GM21423 (cell line): ENCODE data around the gene NRXN3.

Source experiments
- ATAC-seq: cut with Tn5 transposase; IDR thresholded peaks from one replicate; pipeline ENCODE4 v1.9.1; 2021; ENCODE audit warnings: mild to moderate bottlenecking, moderate library complexity; ENCODE audit not compliant: unreplicated experiment

The NRXN3 gene

GRCh38 chr14:79260406-79260805 is 1090.2 kb downstream of the NRXN3 start:
- ATAC-seq: no peak

- ATAC-seq: no peak
Measured at GRCh38 chr14:79265366-79265946, 1095.3 kb downstream of the NRXN3 start.

- no peak for ATAC-seq
Measured at GRCh38 chr14:79270361-79270760, 1100.2 kb downstream of the NRXN3 start.

DNA sequence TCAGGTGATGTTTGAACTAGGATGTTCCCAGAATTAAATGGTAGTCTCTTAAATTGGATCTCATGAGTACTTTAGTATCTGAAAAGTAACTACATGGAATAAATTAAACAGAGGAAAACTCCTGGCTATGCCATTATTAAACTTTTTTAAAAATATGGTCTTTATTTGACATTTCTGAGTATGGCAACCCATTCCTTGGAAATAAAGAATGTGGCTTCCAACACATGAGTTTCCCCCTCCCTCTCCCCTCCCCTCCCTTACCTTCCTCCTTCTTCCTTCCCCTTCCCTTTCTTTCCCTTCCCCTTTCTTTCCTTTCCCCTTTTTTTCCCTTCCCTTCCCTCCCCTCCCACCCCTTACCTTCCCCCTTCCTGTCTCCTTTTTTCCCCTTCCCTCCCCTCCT is 1100.9 kb downstream of the NRXN3 start:
- ATAC-seq: no peak

- ATAC-seq: no peak
Measured at GRCh38 chr14:79274641-79275291, 1104.6 kb downstream of the NRXN3 start.

- no peak for ATAC-seq
Measured at GRCh38 chr14:79275292-79275655, 1105.1 kb downstream of the NRXN3 start.

GRCh38 chr14:79278286-79278797 is 1108.2 kb downstream of the NRXN3 start:
- no peak for ATAC-seq

- ATAC-seq: no peak
Measured at GRCh38 chr14:79278798-79279644, 1108.8 kb downstream of the NRXN3 start.

- no peak for ATAC-seq
Measured at GRCh38 chr14:79279645-79280597, 1109.7 kb downstream of the NRXN3 start.

DNA sequence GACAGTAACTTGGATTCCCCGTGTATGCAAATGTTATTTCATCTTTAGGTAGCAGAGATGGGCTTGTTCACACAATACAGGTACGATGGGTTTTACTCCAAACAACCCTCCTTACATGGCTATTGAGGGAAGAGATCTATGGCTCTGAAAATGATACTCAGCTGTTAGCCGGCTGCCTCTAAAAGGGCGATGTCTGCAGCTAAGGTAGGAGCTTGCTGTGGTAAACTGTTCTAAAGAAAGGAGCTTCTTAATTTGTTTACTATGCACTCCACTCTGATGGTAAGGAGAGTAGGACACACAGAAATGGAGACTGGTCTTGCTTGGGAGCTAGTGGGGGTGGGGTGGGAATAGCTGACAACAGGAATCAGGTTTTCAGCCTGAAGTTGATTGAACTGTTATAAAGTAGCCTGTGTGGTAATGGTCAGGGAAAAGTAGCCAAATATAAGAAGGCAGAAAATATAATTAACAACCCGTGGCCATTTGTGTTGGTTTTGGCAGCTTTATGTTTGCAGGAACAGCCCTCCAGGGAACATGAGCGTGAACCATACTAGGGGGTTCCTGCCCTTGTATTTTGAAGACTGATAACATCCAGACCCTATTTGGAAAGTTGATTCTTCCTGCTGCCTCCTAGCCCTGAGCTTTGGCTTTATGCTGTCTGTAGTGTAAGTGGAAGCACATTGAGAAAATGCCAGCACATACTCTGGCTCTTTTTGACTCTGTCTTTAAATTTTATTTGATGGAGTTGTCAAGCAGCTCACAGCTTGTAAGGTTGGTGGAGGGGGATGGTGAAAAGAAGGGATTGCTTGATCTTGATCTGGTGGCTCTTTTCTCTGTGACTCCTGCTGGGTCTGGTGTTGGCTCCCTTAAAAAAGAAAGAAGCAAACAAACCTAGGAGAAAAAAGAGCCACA is 1111.3 kb downstream of the NRXN3 start:
- no peak for ATAC-seq

DNA sequence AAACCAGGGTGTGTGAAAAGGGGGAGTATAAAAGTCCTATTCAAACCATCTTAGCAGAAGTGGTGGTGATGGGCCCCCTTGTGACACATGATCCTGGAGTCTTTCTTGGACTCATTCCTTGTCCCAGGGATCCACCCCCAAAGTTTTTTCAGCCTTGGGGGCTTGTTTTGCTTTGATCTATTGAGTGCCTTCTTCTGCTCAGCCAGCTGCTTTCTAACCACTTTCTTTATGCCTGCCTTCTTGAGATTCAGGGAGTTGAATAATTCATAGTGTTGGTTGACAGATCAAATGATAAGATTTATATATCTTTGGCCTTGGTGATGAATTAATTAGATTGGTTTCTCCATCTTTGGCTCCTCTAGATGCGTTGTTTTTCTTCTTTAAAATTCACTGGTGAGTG is 1114.4 kb downstream of the NRXN3 start:
- no peak for ATAC-seq

GRCh38 chr14:79285263-79285662 is 1115.1 kb downstream of the NRXN3 start:
- ATAC-seq: no peak

DNA sequence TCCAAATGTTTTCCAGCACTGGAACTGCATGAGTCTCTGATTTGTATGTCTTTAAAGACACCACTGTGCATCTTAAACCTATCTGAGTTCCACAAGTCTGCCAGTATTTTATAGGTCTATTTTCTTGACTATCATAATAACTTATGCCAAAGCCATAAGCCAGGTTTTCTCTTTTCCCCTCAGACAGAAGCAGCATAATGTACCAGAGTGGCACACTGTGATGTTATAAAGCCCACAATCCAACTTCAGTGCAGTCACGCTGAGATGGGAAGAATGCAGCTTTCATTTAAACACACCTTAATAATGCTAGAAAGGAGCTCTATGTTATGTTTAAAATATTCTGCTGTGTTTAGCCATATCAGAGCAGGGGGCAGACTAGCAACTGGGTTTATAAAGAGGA is 1117.8 kb downstream of the NRXN3 start:
- no peak for ATAC-seq

- ATAC-seq: no peak
Measured at GRCh38 chr14:79293482-79294177, 1123.5 kb downstream of the NRXN3 start.

- no peak for ATAC-seq
Measured at GRCh38 chr14:79294499-79294898, 1124.3 kb downstream of the NRXN3 start.

DNA sequence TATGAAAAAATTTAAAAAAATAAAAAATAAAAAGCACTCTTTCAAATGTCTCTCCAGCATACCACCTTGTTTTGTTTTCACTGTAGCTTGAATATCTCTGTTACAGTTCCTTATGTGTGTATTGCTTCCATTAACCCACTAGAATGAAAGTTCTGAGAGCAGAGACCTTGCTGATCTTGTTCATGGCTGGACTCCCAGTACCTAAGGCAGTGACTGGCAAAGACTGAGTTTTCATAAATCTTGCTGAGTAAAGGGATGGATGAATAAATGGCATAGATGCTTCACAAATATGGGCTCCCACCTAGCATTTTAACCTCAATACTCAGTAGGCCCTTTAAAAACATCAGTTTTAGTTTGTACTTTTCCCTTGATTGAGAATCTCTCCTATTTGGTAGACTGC is 1125.2 kb downstream of the NRXN3 start:
- ATAC-seq: no peak

DNA sequence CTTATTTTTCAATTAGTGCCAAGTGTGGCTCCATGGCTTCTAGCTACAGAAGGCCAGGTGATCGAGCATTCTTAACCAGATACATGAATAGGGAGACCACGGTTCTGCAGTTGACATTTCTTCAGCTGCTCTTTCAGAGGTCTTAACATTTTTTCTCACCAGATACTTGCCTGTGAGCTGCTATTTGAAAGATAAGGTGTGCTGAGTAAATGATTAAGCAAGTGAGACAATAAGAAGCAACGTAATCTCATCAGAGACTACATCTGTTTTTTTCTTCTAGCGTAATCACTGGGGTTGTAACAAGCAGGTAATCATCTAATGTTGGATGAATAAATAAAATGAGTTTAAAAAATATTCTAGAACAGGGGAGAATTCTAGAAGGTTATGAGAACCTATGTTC is 1128.2 kb downstream of the NRXN3 start:
- no peak for ATAC-seq

DNA sequence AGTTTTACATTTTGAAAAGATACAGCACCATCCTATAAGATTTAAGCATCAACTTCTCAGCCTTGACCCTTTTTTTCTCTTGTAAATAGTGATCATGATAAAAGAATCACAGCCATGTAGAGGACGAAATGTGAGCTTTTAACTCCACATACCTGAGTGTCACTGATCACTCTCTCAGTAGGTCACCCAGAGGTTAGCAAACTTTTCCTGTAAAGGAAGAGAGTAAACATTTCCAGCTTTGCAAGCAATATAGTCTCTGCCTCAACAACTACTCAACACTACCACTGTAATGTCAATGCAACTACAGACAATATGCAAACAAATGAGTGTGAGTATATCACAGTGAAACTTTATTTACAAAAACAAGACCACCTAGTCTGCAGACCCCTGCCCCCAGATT is 1129.0 kb downstream of the NRXN3 start:
- ATAC-seq: no peak

DNA sequence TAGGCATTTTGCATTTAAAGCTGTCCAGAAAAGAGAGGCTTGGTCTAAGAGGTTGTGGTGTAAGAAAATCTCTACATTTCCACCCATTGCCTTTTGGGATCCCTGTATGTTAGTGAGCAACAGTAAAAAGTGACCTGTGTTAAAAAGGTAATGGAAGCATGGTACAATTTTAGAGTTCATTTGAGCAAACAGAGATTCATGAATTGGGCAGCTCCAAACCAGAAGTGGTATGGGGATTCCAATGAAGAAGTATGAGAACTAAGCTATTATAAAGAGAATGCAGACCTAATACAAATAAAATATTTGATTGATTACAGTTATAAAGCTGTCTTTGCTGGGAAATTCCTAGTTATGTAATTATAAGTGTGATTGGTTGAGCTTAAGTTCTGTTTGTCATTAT is 1134.1 kb downstream of the NRXN3 start:
- no peak for ATAC-seq
